Spleen (tissue), 11 donors: ENCODE measurements around the gene SPATA21. TPM values are rescaled to one million over a fixed set of nuclear protein-coding genes. Genes with fewer than 3 reads are reported as not detected.

Source experiments
- DNase-seq: peaks from one replicate; pipeline ENCODE4 v3.0.0-alpha.2; 2020
- H3K27ac ChIP-seq, 8 donors: fragments of 200-600 bp; sonication (generic) in 7 of 8; 1 replicate in 4 of 8; 2 replicates in 4 of 8; pipeline versions ENCODE4 v1.5.0 to v1.8.0; 2016 to 2021; ENCODE audit warnings: inconsistent platforms in 4 of 8, mild to moderate bottlenecking in 4 of 8, moderate library complexity in 1 of 8
- H3K27me3 ChIP-seq, 7 donors: fragments of 200-600 bp; sonication (generic) in 6 of 7; replicated peaks in 1 of 7; 1 replicate in 4 of 7; 2 replicates in 3 of 7; pipeline versions ENCODE4 v1.5.0 to v1.8.0; 2016 to 2021; ENCODE audit warnings: inconsistent platforms in 3 of 7, mild to moderate bottlenecking in 1 of 7
- H3K36me3 ChIP-seq, 6 donors: fragments of 200-600 bp; sonication (generic) in 5 of 6; 1 replicate in 4 of 6; 2 replicates in 2 of 6; pipeline versions ENCODE4 v1.5.0 to v1.8.0; 2016 to 2021; ENCODE audit warnings: inconsistent platforms in 2 of 6
- H3K4me1 ChIP-seq, 6 donors: fragments of 200-600 bp; sonication (generic) in 5 of 6; 1 replicate in 3 of 6; 2 replicates in 3 of 6; pipeline versions ENCODE4 v1.5.0 to v1.8.0; 2016 to 2021; ENCODE audit warnings: inconsistent platforms in 3 of 6
- H3K4me3 ChIP-seq, 8 donors: fragments of 200-600 bp; sonication (generic) in 7 of 8; 1 replicate in 4 of 8; 2 replicates in 4 of 8; pipeline versions ENCODE4 v1.5.0 to v1.8.0; 2016 to 2021; ENCODE audit warnings: inconsistent platforms in 4 of 8, mild to moderate bottlenecking in 4 of 8, moderate library complexity in 2 of 8
- H3K9me3 ChIP-seq, 8 donors: fragments of 200-600 bp; sonication (generic) in 7 of 8; 1 replicate in 4 of 8; 2 replicates in 4 of 8; pipeline versions ENCODE4 v1.5.0 to v1.8.0; 2016 to 2021; ENCODE audit warnings: inconsistent platforms in 4 of 8
- POLR2A ChIP-seq, 3 donors: fragments of 450-650 bp; IDR thresholded peaks; one replicate each; pipeline ENCODE4 v1.5.1; 2017; ENCODE audit warnings: antibody characterized with exemption in 3 of 3, mild to moderate bottlenecking in 1 of 3
- POLR2AphosphoS5 ChIP-seq, 3 donors: sonication (generic); formaldehyde crosslinking; IDR thresholded peaks; one replicate each; pipeline ENCODE4 v1.5.1; 2017; ENCODE audit warnings: antibody characterized with exemption in 3 of 3
- WGBS, 5 donors: extraction: QIAGEN DNeasy Blood & Tissue Kit in 3 of 5; methylation state at CpG; one replicate each; pipeline versions ENCODE4 v1.1.5 to v1.1.7; 2013 to 2018; 5-methylcytosine and 5-hydroxymethylcytosine counted together
- intact Hi-C: fragments of 100-400 bp; cut with DNase I; formaldehyde crosslinking; loops from one replicate; pipeline ENCODE4 v1.15.0; 2023; ENCODE audit warnings: low total_unique reads
- polyA plus RNA-seq, 3 donors: library from polyadenylated mRNA; stranded (reverse); fragments of 200-250 nt; gene quantifications; one replicate each; pipeline ENCODE4 v1.2.1, GENCODE V29; 2013
- total RNA-seq, 7 donors: library from RNA; depleted of rRNA in 3 of 7; stranded (reverse); fragments of >200 nt in 3 of 7; fragmentation: NEBNext Ultra II Directional in 4 of 7; extraction: Animal tissue kit (Norgen Biotek cat#: 25700) in 4 of 7; gene quantifications; one replicate each; pipeline versions ENCODE4 v1.1.0 to v1.2.1, GENCODE V29; 2016 to 2021
- TF ChIP-seq, protein P1 (sequence below), 11 experiments: fragments of 200-600 bp in 7 of 11; fragments of 450-650 bp in 4 of 11; sonication (generic) in 4 of 11; IDR thresholded peaks in 8 of 11; conservative IDR thresholded peaks in 3 of 11; 1 replicate in 7 of 11; 2 replicates in 4 of 11; pipeline versions ENCODE4 v1.4.0 to v1.8.0; 2016 to 2021; ENCODE audit warnings: antibody characterized with exemption in 11 of 11, inconsistent platforms in 4 of 11, mild to moderate bottlenecking in 1 of 11
- donor health status: healthy with polysubstance abuse.
- donor health status: DM: no; HTN: no; CAD: no; lungs with moderate emphysema.
- donor health status: DM: no; HTN: no; CAD: no.
- donor health status: Bipolar disorder and iron deficiency.
- donor health status: healthy.
- donor health status: DM: no; HTN: no; CAD: no.
- donor health status: DM: yes; HTN: yes; CAD: no.

Gene SPATA21
- total and polyA plus RNA-seq, 10 donors: 0.13 to 0.32 (median 0.24) TPM; not detected in 6

GRCh38 chr1:16369821-16370220, 67.4 kb downstream of the SPATA21 start:
- WGBS, 5 donors: 72 to 89% (median 85%) methylated on average over 4 of the region's 4 CpGs
- no peak overlapping the region for H3K4me3 ChIP-seq
- H3K27ac ChIP-seq: peak overlapping the region in 2 of 8 donors; percentile 95 to 98
- peaks cover 0 to 26% (median 0%) of the 10 kb centered on the region in 6 donors for H3K36me3 ChIP-seq
- intact Hi-C loops: no loop called here
- DNase-seq: no peak
- H3K27me3 ChIP-seq: no peaks in the 10 kb centered on the region
- TF ChIP-seq POLR2AphosphoS5 (IDR thresholded peaks at IDR 0.05): no peak
- no peak for TF ChIP-seq POLR2A (IDR thresholded peaks at IDR 0.05)
- TF ChIP-seq, protein P1, sequence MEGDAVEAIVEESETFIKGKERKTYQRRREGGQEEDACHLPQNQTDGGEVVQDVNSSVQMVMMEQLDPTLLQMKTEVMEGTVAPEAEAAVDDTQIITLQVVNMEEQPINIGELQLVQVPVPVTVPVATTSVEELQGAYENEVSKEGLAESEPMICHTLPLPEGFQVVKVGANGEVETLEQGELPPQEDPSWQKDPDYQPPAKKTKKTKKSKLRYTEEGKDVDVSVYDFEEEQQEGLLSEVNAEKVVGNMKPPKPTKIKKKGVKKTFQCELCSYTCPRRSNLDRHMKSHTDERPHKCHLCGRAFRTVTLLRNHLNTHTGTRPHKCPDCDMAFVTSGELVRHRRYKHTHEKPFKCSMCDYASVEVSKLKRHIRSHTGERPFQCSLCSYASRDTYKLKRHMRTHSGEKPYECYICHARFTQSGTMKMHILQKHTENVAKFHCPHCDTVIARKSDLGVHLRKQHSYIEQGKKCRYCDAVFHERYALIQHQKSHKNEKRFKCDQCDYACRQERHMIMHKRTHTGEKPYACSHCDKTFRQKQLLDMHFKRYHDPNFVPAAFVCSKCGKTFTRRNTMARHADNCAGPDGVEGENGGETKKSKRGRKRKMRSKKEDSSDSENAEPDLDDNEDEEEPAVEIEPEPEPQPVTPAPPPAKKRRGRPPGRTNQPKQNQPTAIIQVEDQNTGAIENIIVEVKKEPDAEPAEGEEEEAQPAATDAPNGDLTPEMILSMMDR (IDR thresholded peaks at IDR 0.05 in 8 of 11, conservative IDR thresholded peaks at IDR 0.05 in 3 of 11): no peak
- peaks cover 45 to 92% (median 82%) of the 10 kb centered on the region in 6 donors for H3K4me1 ChIP-seq
- H3K9me3 ChIP-seq: no peaks in the 10 kb centered on the region

DNA sequence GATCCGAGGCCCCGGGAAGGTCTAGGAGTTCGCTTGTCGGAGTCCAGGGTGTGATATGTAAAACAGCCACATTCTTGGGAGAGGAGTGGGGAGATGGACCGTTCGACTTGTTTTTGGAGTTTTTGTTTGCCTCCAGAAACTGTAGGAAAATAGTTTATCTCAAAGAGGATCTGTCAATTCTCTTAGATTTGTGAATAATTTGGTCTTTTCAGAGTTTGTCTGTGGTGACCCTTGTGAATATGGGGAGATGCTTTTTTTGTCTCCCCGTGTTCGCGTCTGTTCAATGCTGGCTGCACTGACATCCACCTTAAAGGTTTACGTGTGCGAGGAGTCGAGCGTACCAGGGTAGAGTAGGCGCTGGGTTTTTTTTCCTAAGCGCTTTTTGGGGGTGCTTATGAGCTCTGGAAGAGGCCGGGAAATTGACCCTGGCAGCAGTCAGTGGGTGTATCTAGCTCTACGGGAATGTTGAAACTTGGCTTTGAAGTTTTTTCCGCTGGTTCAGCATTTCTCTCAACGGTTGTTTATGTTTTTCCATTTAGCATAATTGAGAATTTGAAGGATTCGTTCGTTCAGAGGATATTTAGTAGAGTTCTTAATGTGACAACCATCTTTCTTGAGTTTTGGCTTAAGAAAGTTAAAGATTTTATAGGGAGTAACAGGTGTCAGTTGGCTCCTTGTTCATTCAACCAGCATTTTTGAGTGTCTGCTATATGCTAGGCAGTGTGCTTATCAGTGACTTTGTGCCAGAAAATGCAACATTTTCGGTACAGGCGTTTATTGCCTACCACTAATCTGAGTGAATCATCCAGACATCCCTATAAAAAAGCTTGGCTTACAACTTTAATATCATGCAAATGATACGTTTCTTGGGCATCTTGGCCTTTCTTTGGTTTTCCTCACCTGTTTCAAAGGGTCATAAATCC, 69.0 kb downstream of the SPATA21 start:
- Histone ChIP-seq H3K9me3 (no peaks in the 10 kb centered on the region), H3K27ac (peak overlapping the region; percentile 94 to 99 (median 98)), H3K4me3 (peak overlapping the region; percentile 71 to 93 (median 86)), H3K4me1 (peaks cover 47 to 92% (median 75%) of the 10 kb centered on the region in 6 donors), H3K36me3 (peaks cover 0 to 11% (median 0%) of the 10 kb centered on the region in 6 donors), H3K27me3 (no peaks in the 10 kb centered on the region)
- WGBS, 5 donors: 4 to 6% (median 4%) methylated on average over 24 of the region's 24 CpGs
- DNase-seq: no peak
- no peak for TF ChIP-seq POLR2A (IDR thresholded peaks at IDR 0.05)
- TF ChIP-seq, protein P1 (IDR thresholded peaks at IDR 0.05 in 8 of 11, conservative IDR thresholded peaks at IDR 0.05 in 3 of 11): no peak
- no peak for TF ChIP-seq POLR2AphosphoS5 (IDR thresholded peaks at IDR 0.05)
- intact Hi-C loops: no loop called here

DNA sequence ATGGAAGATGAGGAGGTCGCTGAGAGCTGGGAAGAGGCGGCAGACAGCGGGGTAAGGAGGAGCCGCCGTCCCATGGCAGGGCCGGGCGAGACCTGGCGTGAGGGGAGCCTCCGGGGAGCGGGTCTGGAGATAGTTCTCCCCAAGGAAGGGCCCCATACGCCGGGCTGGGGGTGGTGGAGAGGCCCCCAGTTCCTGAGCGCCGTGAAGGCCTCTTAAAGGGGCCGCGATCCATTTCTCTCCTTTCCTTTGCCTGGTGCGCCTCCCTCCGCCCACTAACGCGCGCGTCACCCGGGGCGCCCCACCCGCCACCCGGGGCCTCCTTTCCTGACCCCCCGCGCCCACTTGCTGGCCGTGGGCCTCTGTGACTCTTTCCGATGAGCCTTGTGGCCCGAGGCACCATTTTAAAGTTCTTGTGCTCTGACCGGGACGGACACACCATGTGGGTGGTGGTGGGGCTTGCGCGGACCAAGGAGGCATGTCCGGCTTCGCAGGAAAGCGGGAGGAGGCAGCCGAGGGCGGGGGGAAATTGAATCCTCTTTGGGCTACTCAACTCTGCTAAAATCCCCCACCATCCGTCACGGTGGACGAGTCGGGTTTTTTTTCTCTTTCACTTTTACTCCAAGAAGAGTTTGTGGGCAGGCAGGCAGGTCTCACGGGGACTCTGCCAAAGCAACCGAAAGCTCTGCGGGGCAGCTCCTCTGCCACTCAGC, 69.8 kb downstream of the SPATA21 start:
- Histone ChIP-seq H3K4me3 (peak overlapping the region; percentile 71 to 93 (median 86)), H3K4me1 (peaks cover 42 to 87% (median 70%) of the 10 kb centered on the region in 6 donors), H3K9me3 (no peaks in the 10 kb centered on the region), H3K27me3 (no peaks in the 10 kb centered on the region), H3K27ac (peak overlapping the region; percentile 94 to 99 (median 98)), H3K36me3 (peaks cover 0 to 5% (median 0%) of the 10 kb centered on the region in 6 donors)
- TF ChIP-seq POLR2A (IDR thresholded peaks at IDR 0.05) (peak in 2 of 3 donors; percentile 52 to 60), POLR2AphosphoS5 (IDR thresholded peaks at IDR 0.05) (peak; percentile 95 to 98 (median 96))
- TF ChIP-seq, protein P1 (IDR thresholded peaks at IDR 0.05 in 8 of 11, conservative IDR thresholded peaks at IDR 0.05 in 3 of 11): peak in 6 of 11 experiments; percentile 2 to 21 (median 9)
- 0 to 1% (median 0%) methylated on average over 35 to 47 of the region's 47 CpGs for WGBS, 5 donors
- intact Hi-C loops: no loop called here
- no peak for DNase-seq
